Breast epithelium (tissue), 3 donors: Measurements from ENCODE around the gene CDH5.

Source experiments
- POLR2A ChIP-seq: fragments of 450-650 bp; IDR thresholded peaks from one replicate; pipeline ENCODE4 v1.6.1; 2016; ENCODE audit warnings: antibody characterized with exemption, mild to moderate bottlenecking, moderate library complexity
- POLR2AphosphoS5 ChIP-seq, 3 donors: sonication (generic); formaldehyde crosslinking; IDR thresholded peaks; one replicate each; pipeline ENCODE4 v1.6.1; 2017; ENCODE audit warnings: antibody characterized with exemption in 3 of 3

DNA sequence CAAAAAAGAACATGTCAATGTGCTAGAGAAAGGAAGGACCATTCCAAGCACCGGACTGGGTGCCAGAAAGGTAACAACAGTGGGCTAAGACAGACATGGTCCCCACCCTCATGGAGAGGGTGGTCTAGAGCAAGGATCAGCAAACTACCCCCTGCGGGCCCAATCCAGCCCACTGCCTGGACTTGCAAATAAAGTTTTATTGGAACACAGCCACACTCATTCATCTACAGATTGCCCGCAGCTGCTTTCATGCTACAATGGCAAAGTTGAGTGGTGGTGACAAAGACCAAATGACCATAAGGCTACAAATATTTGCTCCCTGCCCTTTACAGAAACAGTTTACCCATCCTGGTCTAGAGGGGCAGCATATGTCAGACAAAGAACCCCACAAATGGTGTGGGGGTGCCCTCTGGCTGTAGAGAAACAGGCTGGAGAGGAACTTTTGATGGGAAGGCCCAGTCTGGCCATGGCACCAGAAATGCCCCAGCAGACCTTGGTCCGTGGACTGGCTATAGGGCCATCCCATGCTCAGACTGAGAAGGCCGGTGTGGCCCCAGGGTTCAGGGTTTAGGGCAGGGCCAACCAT lies 15.2 kb downstream of the CDH5 start:
- TF ChIP-seq POLR2AphosphoS5 (IDR thresholded peaks at IDR 0.05) (no peak), POLR2A (no peak)
